ENCODE measurements around the gene HDAC3. TPM values are rescaled to one million over a fixed set of nuclear protein-coding genes. Genes with fewer than 3 reads are reported as not detected.

HDAC3 gene
- total RNA-seq, result 60.5 and 63.4 TPM in 2 replicates

GRCh38 chr5:141636413-141637122 lies at the start of gene HDAC3, which contains the start of gene RELL2:
Gene HDAC3, minus strand, starts transcription at chr5:141636849. Its CDS starts 59 bp downstream, at chr5:141636790.
Gene RELL2, plus strand, starts transcription at chr5:141636997. Its CDS starts 1,229 bp downstream, at chr5:141638226.

DNA sequence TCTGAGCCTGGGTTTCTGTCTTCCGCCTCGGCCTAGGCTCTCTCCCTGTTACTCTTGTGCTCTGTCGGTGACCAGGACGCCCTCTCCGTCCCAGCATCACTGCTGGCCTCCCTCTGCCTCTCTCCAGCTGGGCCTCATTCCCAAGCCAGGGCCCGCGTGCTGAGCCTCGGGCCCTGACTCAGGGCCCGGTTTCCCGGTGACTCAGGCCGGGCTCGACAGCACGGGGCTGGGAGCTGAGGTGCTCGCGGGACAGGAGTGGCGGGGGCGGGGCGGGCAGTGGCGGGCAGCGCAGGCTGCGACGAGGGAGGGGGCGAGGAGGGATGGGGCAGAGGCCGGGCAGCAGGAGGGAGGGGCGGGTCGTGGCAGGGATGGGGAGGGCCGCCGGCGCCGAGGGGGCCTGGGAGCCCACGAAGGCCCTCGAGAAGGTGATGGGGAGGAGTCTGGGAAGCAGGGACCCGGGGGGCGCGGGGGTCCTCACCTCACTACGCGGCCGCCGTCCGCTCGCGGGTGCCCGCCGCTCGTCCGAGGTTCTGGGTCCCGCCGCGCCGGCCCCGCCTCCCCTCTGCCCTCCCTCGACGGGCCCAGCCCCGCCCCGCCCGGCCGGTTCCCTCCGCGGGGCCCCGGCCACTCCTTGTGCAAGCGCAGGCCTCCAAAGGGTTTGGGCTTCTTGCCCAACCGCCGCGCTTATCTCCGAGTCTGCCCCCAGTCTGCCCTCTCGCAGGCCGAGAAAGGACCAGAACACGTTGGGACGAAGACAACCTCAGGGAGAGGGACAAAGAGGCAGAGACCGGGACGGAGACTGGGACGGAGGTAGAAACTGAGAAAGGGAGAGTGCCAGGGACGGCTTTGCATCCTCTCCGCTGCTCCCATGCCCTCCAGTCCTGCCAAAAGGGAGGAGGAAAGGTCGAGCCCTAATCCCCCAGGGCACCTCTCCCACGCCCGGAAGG lies 45.3 kb upstream of the HDAC3 start, which contains the start of gene ARAP3:
TSS of gene ARAP3 (minus strand) at position 536 of the 947 bp plus-strand sequence. CDS start 1,744 bp downstream, outside the sequence.

DNA sequence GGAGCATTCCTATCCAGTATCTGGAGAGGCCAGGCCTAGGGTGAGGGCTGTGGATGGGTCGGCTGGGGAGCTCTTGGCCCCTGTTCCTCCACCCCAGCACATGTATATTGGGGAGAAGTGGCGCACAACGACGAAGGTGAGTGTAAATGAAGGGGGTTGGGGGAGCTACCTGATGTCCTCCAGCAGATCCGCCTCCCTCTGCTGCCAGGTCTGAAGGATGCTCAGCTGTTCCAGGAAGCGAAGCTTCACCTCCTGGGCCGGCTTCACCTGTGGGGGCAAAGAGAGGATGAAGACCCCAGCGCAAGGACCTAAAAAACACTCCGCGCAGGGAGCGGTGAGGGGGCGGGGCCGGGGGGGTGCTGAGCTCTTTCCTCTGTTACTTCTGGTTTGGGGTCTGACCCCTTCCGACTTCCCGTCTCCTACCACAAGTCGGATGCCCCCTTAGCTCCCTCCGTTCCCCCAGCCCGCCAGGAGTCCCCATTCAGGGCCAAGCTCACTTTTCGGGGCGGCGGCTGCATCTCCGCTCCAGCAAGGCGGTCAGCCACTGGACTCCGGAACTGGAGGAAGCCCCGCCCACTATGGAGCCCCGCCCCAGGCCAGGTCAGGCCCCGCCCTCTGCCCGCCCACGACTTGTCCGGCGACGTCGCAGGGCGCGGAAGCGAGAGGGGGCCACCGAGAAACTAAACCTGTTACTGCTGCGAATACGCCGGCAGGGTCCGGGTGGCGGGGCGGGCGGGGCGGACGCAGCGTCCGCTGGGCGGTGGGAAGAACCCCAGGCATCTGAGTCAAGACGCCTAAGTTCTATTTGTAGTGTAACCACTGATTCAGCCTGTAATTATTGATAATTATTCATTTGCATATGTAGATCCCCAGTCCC lies 14.4 kb upstream of the HDAC3 start, which contains the start of gene FCHSD1:
TSS of gene FCHSD1 (minus strand) at position 568 of the 877 bp plus-strand sequence. CDS start at position 518, 50 bp downstream.

DNA sequence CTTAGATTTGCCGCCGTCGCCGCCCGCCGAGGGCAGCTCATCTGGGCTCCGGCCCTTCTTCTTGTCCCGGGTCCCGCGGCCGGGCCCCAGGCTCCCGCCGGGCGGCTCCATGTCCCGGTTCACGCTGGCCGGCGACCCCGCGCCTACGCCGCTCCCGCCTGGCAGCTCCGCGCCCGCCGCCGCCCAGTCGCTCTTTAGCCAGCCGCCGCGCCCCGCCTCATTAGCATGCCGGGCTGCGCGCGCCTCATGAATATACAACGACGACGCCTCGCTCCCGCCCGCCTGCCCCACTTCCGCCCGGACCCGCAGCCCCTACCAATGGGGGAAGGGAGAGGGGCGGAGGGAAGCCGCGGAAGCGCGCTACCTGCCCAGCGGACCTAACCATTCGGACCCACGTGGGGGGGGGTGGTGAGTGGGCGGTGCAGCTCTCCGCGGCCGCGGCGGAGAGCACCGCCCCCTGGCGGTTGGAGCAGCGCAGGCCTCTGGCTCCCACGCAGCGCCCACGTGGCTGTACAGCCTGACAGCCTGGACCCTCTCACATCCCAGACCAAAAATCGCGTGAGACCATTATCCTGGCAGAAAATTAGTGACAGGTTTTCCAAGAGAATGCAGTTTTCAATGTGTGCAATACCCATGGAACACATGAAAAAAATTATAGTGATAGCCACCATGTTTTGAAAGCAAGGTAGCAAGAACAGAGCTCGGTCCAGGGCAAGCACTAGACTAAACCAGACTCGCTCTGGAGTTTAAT lies 17.7 kb downstream of the HDAC3 start, which contains the start of gene DIAPH1:
TSS of gene DIAPH1 (minus strand) at position 197 of the 751 bp plus-strand sequence. CDS start at position 111, 86 bp downstream.

Other genes with a start within 250 kb of the HDAC3 start
- 0.64 and 5.3 TPM in 2 replicates for gene PCDHGB4, start 249.2 kb downstream of the HDAC3 start, total RNA-seq
- gene PCDHGA8, start 244.2 kb downstream of the HDAC3 start, total RNA-seq, result 0.21 and 0.48 TPM in 2 replicates
- 2.6 and 4.6 TPM in 2 replicates for gene PCDHGB5, start 238.9 kb downstream of the HDAC3 start, total RNA-seq
- 0.72 and 0.85 TPM in 2 replicates for gene PCDHGA9, start 234.1 kb downstream of the HDAC3 start, total RNA-seq
- 0.48 and 0.64 TPM in 2 replicates for gene PCDHGB6, start 228.8 kb downstream of the HDAC3 start, total RNA-seq
- 2.2 and 4.3 TPM in 2 replicates for gene PCDHGA10, start 223.9 kb downstream of the HDAC3 start, total RNA-seq
- gene PCDHGB7, start 219.2 kb downstream of the HDAC3 start, total RNA-seq, result 1.1 and 3.4 TPM in 2 replicates
- gene PCDHGA11, start 215.8 kb downstream of the HDAC3 start, total RNA-seq, result 2.2 and 2.6 TPM in 2 replicates
- 1.7 and 3.9 TPM in 2 replicates for gene PCDHGA12, start 206.3 kb downstream of the HDAC3 start, total RNA-seq
- gene PCDHGC3, start 160.9 kb downstream of the HDAC3 start, total RNA-seq, result 20.0 and 20.2 TPM in 2 replicates
- under 0.01 and 0.48 TPM in 2 replicates for gene PCDHGC4, start 151.8 kb downstream of the HDAC3 start, total RNA-seq
- gene PCDHGC5, start 147.8 kb downstream of the HDAC3 start, total RNA-seq, result 0.21 and 1.2 TPM in 2 replicates
- gene DIAPH1, start 17.8 kb downstream of the HDAC3 start, total RNA-seq, result 66.9 and 83.6 TPM in 2 replicates
- gene RELL2, start 148 bp upstream of the HDAC3 start, total RNA-seq, result 4.3 and 12.3 TPM in 2 replicates
- gene FCHSD1, start 14.6 kb upstream of the HDAC3 start, total RNA-seq, result 10.0 and 24.8 TPM in 2 replicates
- 3.6 and 6.2 TPM in 2 replicates for gene ARAP3, start 45.4 kb upstream of the HDAC3 start, total RNA-seq
- 71.6 and 75.2 TPM in 2 replicates for gene PCDH1, start 241.6 kb upstream of the HDAC3 start, total RNA-seq